ENCODE measurements around the gene NPDC1. TPM values are rescaled to one million over a fixed set of nuclear protein-coding genes. Genes with fewer than 3 reads are reported as not detected.

NPDC1 gene
- total and polyA plus RNA-seq, 2 of the 8 experiments (the other 6 are each of a cell fraction or from before 2014, with no cell fraction given), result 26.2 to 44.1 TPM

- TF ChIP-seq CHD7 (IDR thresholded peaks at IDR 0.05; ENCODE audit: insufficient replicate concordance, low read length), result no peak
- no peak for TF ChIP-seq TCF12 (IDR thresholded peaks at IDR 0.05; ENCODE audit: low read depth, low read length)
- TF ChIP-seq CBX8 (IDR thresholded peaks at IDR 0.05; ENCODE audit: borderline replicate concordance, low read depth, low read length), result no peak
- no peak for TF ChIP-seq HDAC6 (IDR thresholded peaks at IDR 0.05; ENCODE audit: low read depth, low read length)
- TF ChIP-seq KDM1A (IDR thresholded peaks at IDR 0.05; ENCODE audit: borderline replicate concordance, low read length), result no peak
- no peak for TF ChIP-seq TAF7 (optimal IDR thresholded peaks at IDR 0.05; ENCODE audit: borderline replicate concordance, low read depth, low read length)
- no peak for TF ChIP-seq KDM5A (IDR thresholded peaks at IDR 0.05; ENCODE audit: low read length)
- TF ChIP-seq CEBPB (IDR thresholded peaks at IDR 0.05; ENCODE audit: low read depth, low read length), result no peak
- no peak for TF ChIP-seq ASH2L (IDR thresholded peaks at IDR 0.05; ENCODE audit: low read length)
- no peak for TF ChIP-seq CTBP2 (IDR thresholded peaks at IDR 0.05; ENCODE audit: borderline replicate concordance, insufficient read depth, insufficient read length, low read length)
- no peak for TF ChIP-seq SP2 (IDR thresholded peaks at IDR 0.05; ENCODE audit: low read length)
Measured at GRCh38 chr9:137052293-137052692, 6.3 kb upstream of the NPDC1 start (continued).
